HepG2 (cell line): Measurements from ENCODE around the gene IL4I1. TPM values are rescaled to one million over a fixed set of nuclear protein-coding genes. Genes with fewer than 3 reads are reported as not detected.

Experiments used
- ARNTL ChIP-seq: sonication (generic); formaldehyde crosslinking; IDR thresholded peaks from 2 replicates; pipeline ENCODE4 v1.4.0; 2020; ENCODE audit warnings: mild to moderate bottlenecking, missing genetic modification reagents
- HIVEP1 ChIP-seq: sonication (generic); formaldehyde crosslinking; IDR thresholded peaks from 2 replicates; pipeline ENCODE4 v1.4.0; 2020; ENCODE audit warnings: mild to moderate bottlenecking, missing genetic modification reagents
- HNRNPK ChIP-seq: fragments of 200-400 bp; formaldehyde crosslinking; IDR thresholded peaks from 2 replicates; pipeline ENCODE4 v1.6.1; 2018; ENCODE audit warnings: low read length, low read depth, moderate library complexity, mild to moderate bottlenecking; ENCODE audit not compliant: poor library complexity, severe bottlenecking
- KDM6A ChIP-seq: IDR thresholded peaks from 2 replicates; pipeline ENCODE4 v1.6.1; 2016; ENCODE audit warnings: low read depth
- MAZ ChIP-seq, 2 experiments: sonication (generic) in 1 of 2; formaldehyde crosslinking in 1 of 2; IDR thresholded peaks; 2 replicates each; pipeline versions ENCODE4 v1.5.0 to v1.6.1; 2012 to 2020; ENCODE audit warnings: low read depth in 2 of 2, mild to moderate bottlenecking in 2 of 2, borderline replicate concordance in 1 of 2, improper control_type of control experiment in 1 of 2, low read length in 1 of 2, missing genetic modification reagents in 1 of 2, moderate library complexity in 1 of 2
- NFIC ChIP-seq: IDR thresholded peaks from 2 replicates; pipeline ENCODE4 v1.6.1; 2012; ENCODE audit warnings: mild to moderate bottlenecking, low read length, inconsistent platforms
- RBFOX2 ChIP-seq: fragments of 200-400 bp; formaldehyde crosslinking; IDR thresholded peaks from 2 replicates; pipeline ENCODE4 v1.6.1; 2017; ENCODE audit warnings: low read depth, mild to moderate bottlenecking, low read length
- RBM22 ChIP-seq: fragments of 200-400 bp; formaldehyde crosslinking; optimal IDR thresholded peaks from 2 replicates; pipeline ENCODE3; 2017; ENCODE audit warnings: mild to moderate bottlenecking, low read length, moderate library complexity
- RXRB ChIP-seq: IDR thresholded peaks from 2 replicates; pipeline ENCODE4 v1.6.1; 2016; ENCODE audit warnings: borderline replicate concordance, missing genetic modification reagents, missing compliant biosample characterization
- SMAD1 ChIP-seq: sonication (generic); formaldehyde crosslinking; IDR thresholded peaks from 2 replicates; pipeline ENCODE4 v1.4.0; 2020; ENCODE audit warnings: missing genetic modification reagents, low read depth, mild to moderate bottlenecking, borderline replicate concordance
- SP2 ChIP-seq: sonication (generic); formaldehyde crosslinking; IDR thresholded peaks from 2 replicates; pipeline ENCODE4 v1.5.1; 2020; ENCODE audit warnings: mild to moderate bottlenecking, missing genetic modification reagents
- SRY ChIP-seq: sonication (generic); formaldehyde crosslinking; IDR thresholded peaks from 2 replicates; pipeline ENCODE4 v1.8.0; 2022; ENCODE audit warnings: mild to moderate bottlenecking, missing genetic modification reagents
- TRIM24 ChIP-seq: sonication (generic); formaldehyde crosslinking; IDR thresholded peaks from 2 replicates; pipeline ENCODE4 v1.8.0; 2022; ENCODE audit warnings: mild to moderate bottlenecking, missing genetic modification reagents
- ZFP37 ChIP-seq: sonication (generic); formaldehyde crosslinking; IDR thresholded peaks from 2 replicates; pipeline ENCODE4 v1.4.0; 2020; ENCODE audit warnings: missing genetic modification reagents, borderline replicate concordance
- ZNF10 ChIP-seq: sonication (generic); formaldehyde crosslinking; IDR thresholded peaks from 2 replicates; pipeline ENCODE4 v1.4.0; 2020; ENCODE audit warnings: mild to moderate bottlenecking, low read depth, missing genetic modification reagents, borderline replicate concordance
- ZNF124 ChIP-seq: sonication (generic); formaldehyde crosslinking; IDR thresholded peaks from 2 replicates; pipeline ENCODE4 v1.4.0; 2020; ENCODE audit warnings: missing genetic modification reagents
- ZNF160 ChIP-seq: sonication (generic); formaldehyde crosslinking; IDR thresholded peaks from 2 replicates; pipeline ENCODE4 v1.8.0; 2022; ENCODE audit warnings: mild to moderate bottlenecking, inconsistent platforms, missing genetic modification reagents
- ZNF232 ChIP-seq: sonication (generic); formaldehyde crosslinking; IDR thresholded peaks from 2 replicates; pipeline ENCODE4 v1.4.0; 2020; ENCODE audit warnings: missing genetic modification reagents, borderline replicate concordance
- ZNF235 ChIP-seq: sonication (generic); formaldehyde crosslinking; IDR thresholded peaks from 2 replicates; pipeline ENCODE4 v1.8.1; 2023; ENCODE audit warnings: mild to moderate bottlenecking, missing genetic modification reagents, borderline replicate concordance
- ZNF256 ChIP-seq: sonication (generic); formaldehyde crosslinking; conservative IDR thresholded peaks from 2 replicates; pipeline ENCODE4 v1.4.0; 2020; ENCODE audit warnings: missing genetic modification reagents
- ZNF331 ChIP-seq: sonication (generic); formaldehyde crosslinking; IDR thresholded peaks from 2 replicates; pipeline ENCODE4 v1.4.0; 2020; ENCODE audit warnings: missing genetic modification reagents
- ZNF891 ChIP-seq: sonication (generic); formaldehyde crosslinking; IDR thresholded peaks from 2 replicates; pipeline ENCODE4 v1.5.0; 2020; ENCODE audit warnings: mild to moderate bottlenecking, missing genetic modification reagents
- polyA plus RNA-seq, 8 experiments: library from polyadenylated mRNA; depleted of rRNA in 3 of 8; stranded (reverse) in 7 of 8; unstranded in 1 of 8; fragments of >200 nt; fragmentation: Illumina TruSeq in 4 of 8; extraction: Trizol in 4 of 8; gene quantifications; 2 replicates each; pipeline versions ENCODE4 v1.2.1 to v1.2.3, GENCODE V29; 2011 to 2016; ENCODE audit warnings: low read depth in 4 of 8, missing spikeins in 1 of 8, mixed read lengths in 1 of 8; ENCODE audit not compliant: insufficient read depth in 1 of 8
- total RNA-seq, 5 experiments: library from RNA; depleted of rRNA; stranded (reverse); fragments of >200 nt; fragmentation: Illumina TruSeq; extraction: Trizol; gene quantifications; 2 replicates each; pipeline ENCODE4 v1.2.3, GENCODE V29; 2016; ENCODE audit warnings: low read depth in 1 of 5
- TF ChIP-seq, protein P1 (sequence below): sonication (generic); formaldehyde crosslinking; IDR thresholded peaks from 2 replicates; pipeline ENCODE4 v1.8.0; 2022; ENCODE audit warnings: mild to moderate bottlenecking, missing genetic modification reagents, borderline replicate concordance
- TF ChIP-seq, protein P2 (sequence below): sonication (generic); formaldehyde crosslinking; IDR thresholded peaks from 2 replicates; pipeline ENCODE4 v1.5.1; 2020; ENCODE audit warnings: missing genetic modification reagents, mild to moderate bottlenecking, borderline replicate concordance
- TF ChIP-seq, protein P3 (sequence below): sonication (generic); formaldehyde crosslinking; IDR thresholded peaks from 2 replicates; pipeline ENCODE4 v1.4.0; 2020; ENCODE audit warnings: missing genetic modification reagents

The IL4I1 gene
- total and polyA plus RNA-seq, 2 of the 13 experiments (the other 11 are each of a cell fraction or from before 2014, with no cell fraction given), result not detected

DNA sequence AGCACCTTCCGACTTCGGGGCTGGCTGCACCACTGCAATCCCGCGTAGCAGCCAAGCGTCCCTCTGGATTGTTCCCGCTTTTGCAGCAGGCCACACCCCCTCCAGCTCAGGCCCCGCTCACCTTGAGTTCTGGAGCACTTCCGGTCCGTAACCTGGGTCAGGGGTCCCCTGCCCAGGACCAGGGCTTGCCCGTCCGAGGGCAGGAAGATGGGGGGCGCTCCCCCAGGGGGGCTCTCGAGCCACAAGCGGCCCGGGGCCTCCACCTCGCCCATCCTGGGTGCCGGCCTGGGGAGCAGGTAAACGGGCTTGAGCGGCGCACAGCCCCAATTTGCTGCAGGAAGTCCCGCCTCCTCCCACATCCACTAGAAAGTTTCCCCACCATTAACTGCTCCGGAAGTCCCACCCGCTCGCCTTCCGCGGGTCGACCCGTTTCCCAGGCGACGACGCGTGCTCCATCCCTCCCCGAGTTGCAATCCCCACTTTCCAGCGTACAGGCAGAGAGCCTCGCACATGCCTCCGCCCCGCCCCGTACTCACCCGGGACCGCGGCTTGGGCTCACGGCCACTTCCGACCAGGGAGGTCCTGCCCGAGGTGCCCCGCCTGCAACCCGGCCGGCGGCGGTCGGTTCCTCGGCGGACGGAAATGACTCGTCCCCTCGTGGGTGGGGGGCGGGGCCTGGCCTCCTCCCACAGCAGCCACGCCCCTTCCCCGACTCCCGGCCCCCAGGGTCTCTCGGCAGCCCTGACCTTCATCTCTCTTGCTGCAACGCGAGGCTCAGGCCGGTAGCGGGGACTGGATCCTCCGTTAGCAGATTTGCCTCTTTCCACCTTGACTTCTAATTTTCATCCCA, 29.5 kb downstream of the IL4I1 start, which contains the start of gene PNKP (continued):
- TF ChIP-seq, protein P1, sequence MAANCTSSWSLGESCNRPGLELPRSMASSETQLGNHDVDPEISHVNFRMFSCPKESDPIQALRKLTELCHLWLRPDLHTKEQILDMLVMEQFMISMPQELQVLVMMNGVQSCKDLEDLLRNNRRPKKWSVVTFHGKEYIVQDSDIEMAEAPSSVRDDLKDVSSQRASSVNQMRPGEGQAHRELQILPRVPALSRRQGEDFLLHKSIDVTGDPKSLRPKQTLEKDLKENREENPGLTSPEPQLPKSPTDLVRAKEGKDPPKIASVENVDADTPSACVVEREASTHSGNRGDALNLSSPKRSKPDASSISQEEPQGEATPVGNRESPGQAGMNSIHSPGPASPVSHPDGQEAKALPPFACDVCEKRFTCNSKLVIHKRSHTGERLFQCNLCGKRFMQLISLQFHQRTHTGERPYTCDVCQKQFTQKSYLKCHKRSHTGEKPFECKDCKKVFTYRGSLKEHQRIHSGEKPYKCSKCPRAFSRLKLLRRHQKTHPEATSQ (CRISPR knock-in tag), result no peak
- TF ChIP-seq, protein P2, sequence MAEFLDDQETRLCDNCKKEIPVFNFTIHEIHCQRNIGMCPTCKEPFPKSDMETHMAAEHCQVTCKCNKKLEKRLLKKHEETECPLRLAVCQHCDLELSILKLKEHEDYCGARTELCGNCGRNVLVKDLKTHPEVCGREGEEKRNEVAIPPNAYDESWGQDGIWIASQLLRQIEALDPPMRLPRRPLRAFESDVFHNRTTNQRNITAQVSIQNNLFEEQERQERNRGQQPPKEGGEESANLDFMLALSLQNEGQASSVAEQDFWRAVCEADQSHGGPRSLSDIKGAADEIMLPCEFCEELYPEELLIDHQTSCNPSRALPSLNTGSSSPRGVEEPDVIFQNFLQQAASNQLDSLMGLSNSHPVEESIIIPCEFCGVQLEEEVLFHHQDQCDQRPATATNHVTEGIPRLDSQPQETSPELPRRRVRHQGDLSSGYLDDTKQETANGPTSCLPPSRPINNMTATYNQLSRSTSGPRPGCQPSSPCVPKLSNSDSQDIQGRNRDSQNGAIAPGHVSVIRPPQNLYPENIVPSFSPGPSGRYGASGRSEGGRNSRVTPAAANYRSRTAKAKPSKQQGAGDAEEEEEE (CRISPR knock-in tag), result peak; percentile 47; the same call in 1 of the 2 replicates
- TF ChIP-seq ZNF235 (CRISPR knock-in tag) (0 out of 2 replicates have a peak, but pooled peaks have one; percentile 53), SP2 (peak; percentile 94), ZNF891 (CRISPR knock-in tag) (no peak; the same call in 1 of the 2 replicates), ZNF124 (CRISPR knock-in tag) (no peak), ZFP37 (CRISPR knock-in tag) (no peak), ZNF160 (CRISPR knock-in tag) (peak; percentile 65; the same call in 1 of the 2 replicates), SRY (CRISPR knock-in tag) (peak; percentile 86; the same call in 1 of the 2 replicates), NFIC (no peak), RBM22 (no peak), ZNF232 (CRISPR knock-in tag) (peak; percentile 62; the same call in 1 of the 2 replicates), RBFOX2 (peak; percentile 94), ZNF10 (CRISPR knock-in tag) (no peak), HIVEP1 (CRISPR knock-in tag) (peak; percentile 81), TRIM24 (CRISPR knock-in tag) (no peak), ARNTL (CRISPR knock-in tag) (peak; percentile 42; the same call in 1 of the 2 replicates), HNRNPK (peak; percentile 32), MAZ (IDR thresholded peaks at IDR 0.05; ENCODE audit: borderline replicate concordance, low read depth, low read length) (peak; percentile 89), MAZ (CRISPR knock-in tag; IDR thresholded peaks at IDR 0.05; ENCODE audit: low read depth) (peak; percentile 75), RXRB (CRISPR knock-in tag) (peak; percentile 10; the same call in 1 of the 2 replicates), ZNF331 (no peak), KDM6A (CRISPR knock-in tag) (no peak), SMAD1 (CRISPR knock-in tag) (0 out of 2 replicates have a peak, but pooled peaks have one; percentile 54), ZNF256 (no peak)
- TF ChIP-seq, protein P3, sequence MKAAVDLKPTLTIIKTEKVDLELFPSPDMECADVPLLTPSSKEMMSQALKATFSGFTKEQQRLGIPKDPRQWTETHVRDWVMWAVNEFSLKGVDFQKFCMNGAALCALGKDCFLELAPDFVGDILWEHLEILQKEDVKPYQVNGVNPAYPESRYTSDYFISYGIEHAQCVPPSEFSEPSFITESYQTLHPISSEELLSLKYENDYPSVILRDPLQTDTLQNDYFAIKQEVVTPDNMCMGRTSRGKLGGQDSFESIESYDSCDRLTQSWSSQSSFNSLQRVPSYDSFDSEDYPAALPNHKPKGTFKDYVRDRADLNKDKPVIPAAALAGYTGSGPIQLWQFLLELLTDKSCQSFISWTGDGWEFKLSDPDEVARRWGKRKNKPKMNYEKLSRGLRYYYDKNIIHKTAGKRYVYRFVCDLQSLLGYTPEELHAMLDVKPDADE, result peak; percentile 20; the same call in 1 of the 2 replicates
